ENCODE measurements around the gene FBXW11.

DNA sequence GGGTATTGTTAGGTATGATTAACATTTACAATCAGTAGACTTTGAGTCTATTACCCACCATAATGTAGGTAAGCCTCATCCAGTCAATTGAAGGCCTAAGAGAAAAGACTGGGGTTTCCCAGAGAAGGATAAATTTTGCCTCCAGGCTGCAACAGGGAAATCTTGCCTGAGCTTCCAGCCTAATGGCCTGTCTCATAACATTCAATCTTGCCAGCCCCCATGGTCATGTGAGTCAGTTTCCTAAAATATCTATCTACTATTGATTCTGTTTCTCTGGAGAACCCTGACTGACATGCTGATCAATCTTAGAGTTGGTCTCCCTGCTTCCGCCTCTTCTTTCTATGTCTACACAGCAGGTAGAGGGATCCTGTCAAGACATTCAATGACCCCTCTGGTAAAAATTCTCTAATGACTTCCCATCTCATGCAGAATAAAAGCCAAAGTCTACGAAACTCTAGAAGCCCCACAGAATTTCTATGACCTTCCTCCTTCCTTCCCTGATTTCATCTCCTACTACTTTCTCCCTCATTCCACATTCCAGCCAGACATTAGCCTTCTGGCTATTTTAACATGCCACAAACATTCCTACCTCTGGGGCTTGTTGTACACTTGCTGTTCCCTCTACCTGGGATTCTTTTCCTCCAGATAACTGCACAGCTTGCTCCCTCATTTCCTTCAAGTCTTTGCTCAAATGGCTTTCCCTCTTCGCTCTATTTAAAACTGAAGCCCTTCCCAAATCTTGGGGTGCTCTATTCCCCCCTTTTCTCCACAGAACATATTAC, 60.2 kb downstream of the FBXW11 start:
- no peak for TF ChIP-seq HDAC2 (IDR thresholded peaks at IDR 0.05)
- TF ChIP-seq POLR2AphosphoS5 (IDR thresholded peaks at IDR 0.05; ENCODE audit: low read length), result no peak
- TF ChIP-seq ETV6 (conservative IDR thresholded peaks at IDR 0.05 in 1 of 2, IDR thresholded peaks at IDR 0.05 in 1 of 2; ENCODE audit: borderline replicate concordance in 1 of 2, low read depth in 1 of 2), result no peak
